Natural killer cell (primary cell): ENCODE measurements around the gene HNRNPAB. TPM values are rescaled to one million over a fixed set of nuclear protein-coding genes. Genes with fewer than 3 reads are reported as not detected.

Source experiments
- ATAC-seq, 3 donors: fragments of 150-1000 bp in 2 of 3; fragments of 200-7000 bp in 1 of 3; cut with Tn5 transposase; 1 replicate in 1 of 3; 2 replicates in 2 of 3; pipeline ENCODE4 v1.10.0; 2021; ENCODE audit warnings: mild to moderate bottlenecking in 2 of 3, moderate library complexity in 2 of 3
- DNase-seq, 2 donors: peaks; one replicate each; pipeline versions ENCODE4 v3.0.0 to v3.0.0-alpha.2; 2013 to 2021; ENCODE audit warnings: mixed read lengths in 1 of 2
- H3K27ac ChIP-seq: one replicate; pipeline ENCODE4 v1.5.1; 2013; ENCODE audit warnings: mild to moderate bottlenecking, low read length
- H3K27me3 ChIP-seq: one replicate; pipeline ENCODE4 v1.6.1; 2013; ENCODE audit warnings: low read length; ENCODE audit not compliant: control insufficient read depth, insufficient read depth
- H3K36me3 ChIP-seq: one replicate; pipeline ENCODE4 v1.6.1; 2013; ENCODE audit warnings: low read length; ENCODE audit not compliant: control insufficient read depth, insufficient read depth
- H3K4me1 ChIP-seq: one replicate; pipeline ENCODE4 v1.6.1; 2013; ENCODE audit warnings: low read length; ENCODE audit not compliant: control insufficient read depth, insufficient read depth
- H3K4me3 ChIP-seq: one replicate; pipeline ENCODE4 v1.5.1; 2013; ENCODE audit warnings: low read length
- H3K9me3 ChIP-seq: one replicate; pipeline ENCODE4 v1.6.1; 2013; ENCODE audit warnings: low read length; ENCODE audit not compliant: control insufficient read depth, insufficient read depth
- H3K27ac Mint-ChIP-seq, 2 donors: one replicate each; pipeline ENCODE4 v1.8.0; 2022; ENCODE audit warnings: mild to moderate bottlenecking in 2 of 2, mixed read lengths in 2 of 2, moderate library complexity in 1 of 2
- H3K27me3 Mint-ChIP-seq, 2 donors: one replicate each; pipeline ENCODE4 v1.8.0; 2022; ENCODE audit warnings: low read depth in 2 of 2, mixed read lengths in 2 of 2
- H3K36me3 Mint-ChIP-seq: one replicate; pipeline ENCODE4 v1.8.0; 2022; ENCODE audit warnings: mixed read lengths
- H3K4me1 Mint-ChIP-seq, 2 donors: one replicate each; pipeline ENCODE4 v1.8.0; 2022; ENCODE audit warnings: mixed read lengths in 2 of 2
- H3K4me3 Mint-ChIP-seq: one replicate; pipeline ENCODE4 v1.8.0; 2022; ENCODE audit warnings: mild to moderate bottlenecking, moderate library complexity, mixed read lengths
- H3K9me3 Mint-ChIP-seq, 2 donors: one replicate each; pipeline ENCODE4 v1.8.0; 2022; ENCODE audit warnings: mixed read lengths in 2 of 2
- WGBS: methylation state at CpG from one replicate; pipeline ENCODE4 v1.1.7; 2013; ENCODE audit warnings: missing lambda C conversion rate; ENCODE audit not compliant: insufficient coverage; 5-methylcytosine and 5-hydroxymethylcytosine counted together
- intact Hi-C: fragments of 100-400 bp; cut with micrococcal nuclease; formaldehyde crosslinking; loops from one replicate; pipeline ENCODE4 v1.14.2; 2022
- total RNA-seq, 4 donors: library from RNA; stranded (reverse); fragments of 120-200 nt in 1 of 4; gene quantifications; one replicate each; pipeline versions ENCODE4 v1.2.3 to v1.2.4, GENCODE V29; 2013 to 2022
- TF ChIP-seq, protein P1 (sequence below): fragments of 200-600 bp; IDR thresholded peaks from one replicate; pipeline ENCODE4 v1.8.0; 2022; ENCODE audit warnings: antibody characterized with exemption

Gene HNRNPAB
- total RNA-seq, 3 donors from 2014 or later (not counting 1 experiment from before 2014, with no cell fraction given), result 77.6 to 98.4 (median 88.4) TPM

DNA sequence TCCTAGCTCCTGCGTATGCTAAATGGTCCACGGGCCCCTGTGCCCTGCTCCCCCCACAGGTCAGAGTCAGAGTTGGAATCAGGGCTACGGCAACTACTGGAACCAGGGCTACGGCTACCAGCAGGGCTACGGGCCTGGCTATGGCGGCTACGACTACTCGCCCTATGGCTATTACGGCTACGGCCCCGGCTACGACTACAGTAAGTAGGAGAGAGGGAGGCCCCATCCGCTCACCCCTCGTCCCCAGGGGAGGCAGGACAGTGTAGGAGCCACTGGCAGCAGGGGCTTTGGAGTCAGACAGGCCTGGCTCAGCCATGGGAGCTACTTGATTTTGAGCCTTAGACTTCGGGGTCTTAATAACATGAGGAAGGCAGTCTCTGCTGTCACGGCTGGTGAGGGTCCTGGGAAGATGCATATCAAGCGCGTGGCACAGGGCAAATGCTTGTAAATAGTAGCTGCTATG, 5.8 kb downstream of the HNRNPAB start:
- H3K4me1 Mint-ChIP-seq, result peaks cover 29 to 50% of the 10 kb centered on the region in 2 donors
- Histone ChIP-seq H3K4me3 (no peak overlapping the region), H3K27me3 (no peaks in the 10 kb centered on the region), H3K9me3 (no peaks in the 10 kb centered on the region), H3K36me3 (peaks cover 85% of the 10 kb centered on the region), H3K27ac (no peak overlapping the region), H3K4me1 (peaks cover 25% of the 10 kb centered on the region)
- ATAC-seq (no peak), DNase-seq (no peak)
- no peaks in the 10 kb centered on the region for H3K36me3 Mint-ChIP-seq
- TF ChIP-seq, protein P1, sequence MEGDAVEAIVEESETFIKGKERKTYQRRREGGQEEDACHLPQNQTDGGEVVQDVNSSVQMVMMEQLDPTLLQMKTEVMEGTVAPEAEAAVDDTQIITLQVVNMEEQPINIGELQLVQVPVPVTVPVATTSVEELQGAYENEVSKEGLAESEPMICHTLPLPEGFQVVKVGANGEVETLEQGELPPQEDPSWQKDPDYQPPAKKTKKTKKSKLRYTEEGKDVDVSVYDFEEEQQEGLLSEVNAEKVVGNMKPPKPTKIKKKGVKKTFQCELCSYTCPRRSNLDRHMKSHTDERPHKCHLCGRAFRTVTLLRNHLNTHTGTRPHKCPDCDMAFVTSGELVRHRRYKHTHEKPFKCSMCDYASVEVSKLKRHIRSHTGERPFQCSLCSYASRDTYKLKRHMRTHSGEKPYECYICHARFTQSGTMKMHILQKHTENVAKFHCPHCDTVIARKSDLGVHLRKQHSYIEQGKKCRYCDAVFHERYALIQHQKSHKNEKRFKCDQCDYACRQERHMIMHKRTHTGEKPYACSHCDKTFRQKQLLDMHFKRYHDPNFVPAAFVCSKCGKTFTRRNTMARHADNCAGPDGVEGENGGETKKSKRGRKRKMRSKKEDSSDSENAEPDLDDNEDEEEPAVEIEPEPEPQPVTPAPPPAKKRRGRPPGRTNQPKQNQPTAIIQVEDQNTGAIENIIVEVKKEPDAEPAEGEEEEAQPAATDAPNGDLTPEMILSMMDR, result no peak
- intact Hi-C loops, result no loop called here
- no peaks in the 10 kb centered on the region for H3K27me3 Mint-ChIP-seq
- H3K9me3 Mint-ChIP-seq, result no peaks in the 10 kb centered on the region
- WGBS, result 95% methylated on average over 18 of the region's 18 CpGs
- H3K4me3 Mint-ChIP-seq, result no peak overlapping the region
- H3K27ac Mint-ChIP-seq, result no peak overlapping the region

DNA sequence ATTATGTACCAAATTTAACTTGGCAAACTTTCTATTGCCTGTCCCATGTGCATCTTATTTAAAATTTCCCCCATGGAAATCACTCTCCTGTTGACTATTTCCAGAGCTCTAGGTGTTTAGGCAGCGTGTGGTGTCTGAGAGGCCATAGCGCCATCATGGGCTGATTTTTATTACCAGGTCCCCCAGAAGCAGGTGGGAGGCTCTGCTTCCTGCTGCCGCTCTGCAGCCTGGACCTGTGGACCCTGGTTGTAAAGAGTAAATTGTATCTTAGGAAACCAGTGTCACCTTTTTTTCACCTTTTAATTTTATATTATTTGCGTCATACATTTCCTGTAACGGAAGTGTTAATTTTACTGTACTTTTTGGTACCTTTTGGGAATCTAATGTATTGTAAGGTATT, 6.4 kb downstream of the HNRNPAB start:
- no peak for ATAC-seq
- Histone ChIP-seq H3K4me1 (peaks cover 27% of the 10 kb centered on the region), H3K9me3 (no peaks in the 10 kb centered on the region), H3K36me3 (peaks cover 91% of the 10 kb centered on the region), H3K4me3 (no peak overlapping the region), H3K27me3 (no peaks in the 10 kb centered on the region), H3K27ac (no peak overlapping the region)
- DNase-seq, result no peak
- Mint-ChIP-seq H3K27me3 (no peaks in the 10 kb centered on the region), H3K27ac (peak overlapping the region in 1 of 2 donors; percentile 45), H3K4me1 (peaks cover 26 to 49% of the 10 kb centered on the region in 2 donors), H3K9me3 (no peaks in the 10 kb centered on the region), H3K36me3 (no peaks in the 10 kb centered on the region), H3K4me3 (no peak overlapping the region)
- TF ChIP-seq, protein P1, result no peak
- intact Hi-C loops, result no loop called here
- WGBS, result 96% methylated on average over 3 of the region's 5 CpGs

DNA sequence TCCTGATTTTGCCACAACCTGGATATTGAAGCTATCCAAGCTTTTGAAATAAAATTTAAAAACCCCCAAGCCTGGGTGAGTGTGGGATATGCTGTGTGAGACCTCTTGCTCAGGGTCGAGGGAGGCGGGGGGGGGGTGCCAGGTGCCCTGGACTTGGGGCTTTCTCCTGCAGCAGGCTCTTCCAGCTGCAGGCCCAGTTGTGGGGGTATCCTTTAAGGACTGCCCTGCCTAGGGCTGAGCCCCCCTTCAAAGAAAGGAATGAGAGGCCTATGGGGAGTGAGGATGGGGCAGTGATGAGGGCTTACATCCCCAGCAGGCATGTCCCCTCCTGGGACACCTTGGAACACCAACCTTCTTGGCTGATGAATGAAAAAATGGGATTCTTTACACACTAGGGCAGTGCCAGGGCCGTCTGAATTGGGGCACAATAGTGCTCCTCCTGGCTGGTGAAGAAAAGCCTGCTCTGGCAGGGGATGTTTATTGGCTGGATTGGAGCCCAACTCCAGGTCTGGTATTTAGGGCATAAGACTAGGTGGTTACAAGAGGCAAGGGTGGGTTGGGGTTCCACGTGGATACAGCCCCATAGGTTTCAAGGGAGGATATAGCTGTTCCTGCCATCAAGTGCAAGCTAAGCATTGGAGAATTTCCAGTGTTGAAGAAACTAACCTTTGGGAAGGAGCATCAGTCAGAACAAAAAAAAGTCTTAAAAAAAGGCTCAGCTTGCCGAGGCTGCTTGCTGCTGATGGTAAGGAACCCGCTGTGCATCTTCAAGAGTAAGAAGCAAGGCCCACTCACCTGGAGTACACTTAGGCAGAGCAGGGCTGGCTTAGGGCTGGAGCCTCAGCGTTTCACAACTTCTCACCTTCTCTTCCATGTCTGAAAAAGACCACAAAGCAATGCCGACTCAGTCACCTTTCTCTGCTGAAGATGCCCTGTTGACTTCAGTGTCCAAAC, 7.0 kb downstream of the HNRNPAB start:
- intact Hi-C loops, result no loop called here
- Histone ChIP-seq H3K4me3 (no peak overlapping the region), H3K9me3 (no peaks in the 10 kb centered on the region), H3K27ac (no peak overlapping the region), H3K36me3 (peaks cover 96% of the 10 kb centered on the region), H3K4me1 (peaks cover 22% of the 10 kb centered on the region), H3K27me3 (no peaks in the 10 kb centered on the region)
- H3K4me3 Mint-ChIP-seq, result no peak overlapping the region
- no peak for DNase-seq
- H3K4me1 Mint-ChIP-seq, result peaks cover 23 to 46% of the 10 kb centered on the region in 2 donors
- ATAC-seq, result no peak
- 77% methylated on average over 8 of the region's 8 CpGs for WGBS
- TF ChIP-seq, protein P1, result no peak
- no peaks in the 10 kb centered on the region for H3K9me3 Mint-ChIP-seq
- peak overlapping the region in 1 of 2 donors; percentile 45 for H3K27ac Mint-ChIP-seq
- no peaks in the 10 kb centered on the region for H3K27me3 Mint-ChIP-seq
- no peaks in the 10 kb centered on the region for H3K36me3 Mint-ChIP-seq
